K562 (cell line): Measurements from ENCODE around the gene CHD2. TPM values are rescaled to one million over a fixed set of nuclear protein-coding genes. Genes with fewer than 3 reads are reported as not detected.

ENCODE experiments used
- ATAC-seq: fragments of 200-7000 bp; cut with Tn5 transposase; 3 replicates; pipeline ENCODE4 v1.9.1; 2020; ENCODE audit warnings: moderate library complexity
- BruUV-seq: library from RNA; stranded (reverse); fragments of 400-500 nt; replicated peaks from 2 replicates; lab custom pipeline; 2021; lab: Mats Ljungman, UMichigan
- CTCF ChIA-PET: fragments of 300-600 bp; formaldehyde crosslinking; extraction: SDS; loops from one replicate; lab custom pipeline; 2021; ENCODE audit warnings: low intra/inter-chr PET ratio; lab: Yijun Ruan, JAX
- POLR2A ChIA-PET: fragments of 300-600, 350-650 bp; sonication (Branson Sonifier 250); formaldehyde crosslinking; extraction: SDS; loops from one replicate; lab custom pipeline; 2021; ENCODE audit warnings: antibody characterized with exemption, inconsistent platforms; lab: Yijun Ruan, JAX
- DNase-seq, 4 experiments: peaks; one replicate each; pipeline versions ENCODE4 v3.0.0 to v3.0.0-alpha.2; 2011 to 2018; ENCODE audit warnings: low spot score in 3 of 4, mixed read lengths in 3 of 4; ENCODE audit errors: extremely low read depth in 1 of 4
- FAIRE-seq: peaks from 2 replicates; lab custom pipeline; 2011; peaks lifted over from hg19 to GRCh38; lab: Jason Lieb, UNC
- H2AFZ ChIP-seq: 2 replicates; pipeline ENCODE4 v1.6.0; 2011; ENCODE audit warnings: low read depth, low read length, control low read depth, inconsistent platforms
- H3K27ac ChIP-seq: fragments of 200-600 bp; 3 replicates; pipeline ENCODE4 v1.8.0; 2011; ENCODE audit warnings: low read depth, mild to moderate bottlenecking, control low read depth, inconsistent platforms, low read length, moderate library complexity, mixed read lengths; ENCODE audit errors: extremely low read depth
- H3K27me3 ChIP-seq, 2 experiments: fragments of 300-600 bp in 1 of 2; 2 replicates in 1 of 2; 3 replicates in 1 of 2; pipeline versions ENCODE4 v1.6.0 to v1.8.0; 2011; ENCODE audit warnings: inconsistent platforms in 2 of 2, low read length in 2 of 2, mild to moderate bottlenecking in 1 of 2, mixed read lengths in 1 of 2, moderate library complexity in 1 of 2; ENCODE audit not compliant: control insufficient read depth in 2 of 2, insufficient read depth in 2 of 2
- H3K36me3 ChIP-seq: fragments of 300-600 bp; 3 replicates; pipeline ENCODE4 v1.8.0; 2011; ENCODE audit warnings: mild to moderate bottlenecking, low read length, inconsistent platforms; ENCODE audit not compliant: control insufficient read depth, insufficient read depth
- H3K4me1 ChIP-seq, 2 experiments: fragments of 200-600 bp in 1 of 2; replicated peaks in 1 of 2; 2 replicates in 1 of 2; 3 replicates in 1 of 2; pipeline versions ENCODE4 v1.5.1 to v1.8.0; 2011; ENCODE audit warnings: inconsistent platforms in 2 of 2, low read length in 2 of 2, mild to moderate bottlenecking in 1 of 2, mixed read lengths in 1 of 2, moderate library complexity in 1 of 2; ENCODE audit not compliant: control insufficient read depth in 2 of 2, insufficient read depth in 2 of 2
- H3K4me2 ChIP-seq: 2 replicates; pipeline ENCODE4 v1.6.1; 2011; ENCODE audit warnings: low read length, control low read depth, inconsistent platforms, mixed read lengths; ENCODE audit not compliant: insufficient read depth
- H3K4me3 ChIP-seq: fragments of 200-600 bp; sonication (generic), shearing (Covaris generic); 2 replicates; pipeline ENCODE4 v1.5.1; 2016; ENCODE audit warnings: control low read depth, inconsistent platforms
- H3K79me2 ChIP-seq: fragments of 200-600 bp; 3 replicates; pipeline ENCODE4 v1.8.0; 2011; ENCODE audit warnings: low read length, inconsistent platforms; ENCODE audit not compliant: control insufficient read depth, insufficient read depth
- H3K9ac ChIP-seq, 2 experiments: 2 replicates each; pipeline versions ENCODE4 v1.6.0 to v1.6.1; 2011; ENCODE audit warnings: low read depth in 2 of 2, low read length in 2 of 2, control low read depth in 1 of 2, inconsistent platforms in 1 of 2, mild to moderate bottlenecking in 1 of 2, mixed read lengths in 1 of 2; ENCODE audit not compliant: insufficient read depth in 1 of 2
- H3K9me1 ChIP-seq: one replicate; pipeline ENCODE4 v1.6.0; 2011; ENCODE audit warnings: inconsistent platforms, mild to moderate bottlenecking, low read length, moderate library complexity; ENCODE audit not compliant: control insufficient read depth, insufficient read depth
- H3K9me3 ChIP-seq: replicated peaks from 2 replicates; pipeline ENCODE4 v1.5.1; 2011; ENCODE audit warnings: low read depth, low read length, inconsistent platforms; ENCODE audit not compliant: control insufficient read depth, insufficient read depth
- H4K20me1 ChIP-seq: replicated peaks from 2 replicates; pipeline ENCODE4 v1.6.1; 2011; ENCODE audit warnings: low read length, inconsistent platforms, mixed read lengths; ENCODE audit not compliant: control insufficient read depth, insufficient read depth
- EP300 ChIP-seq: IDR thresholded peaks from 2 replicates; pipeline ENCODE4 v1.6.1; 2012; ENCODE audit warnings: low read length, improper control_type of control experiment
- IRF1 ChIP-seq: sonication (generic); formaldehyde crosslinking; IDR thresholded peaks from 2 replicates; pipeline ENCODE4 v1.8.0; 2022; ENCODE audit warnings: missing genetic modification reagents, mild to moderate bottlenecking, borderline replicate concordance
- NCOA4 ChIP-seq: fragments of 450-650 bp; IDR thresholded peaks from 2 replicates; pipeline ENCODE4 v1.6.1; 2018; ENCODE audit warnings: mild to moderate bottlenecking; ENCODE audit not compliant: partially characterized antibody
- RREB1 ChIP-seq: fragments of 250-450 bp; sonication (Bioruptor Pico); IDR thresholded peaks from 2 replicates; pipeline ENCODE4 v1.4.0; 2020
- RUNX1 ChIP-seq: sonication (generic); IDR thresholded peaks from 2 replicates; pipeline ENCODE4 v1.6.1; 2016; ENCODE audit warnings: antibody characterized with exemption, low read depth
- SNAPC5 ChIP-seq: fragments of 250-450 bp; sonication (Bioruptor Pico); IDR thresholded peaks from 2 replicates; pipeline ENCODE4 v1.8.0; 2021; ENCODE audit warnings: moderate library complexity, mild to moderate bottlenecking, inconsistent platforms
- ZFX ChIP-seq: sonication (generic); formaldehyde crosslinking; IDR thresholded peaks from 2 replicates; pipeline ENCODE4 v1.8.0; 2022; ENCODE audit warnings: mild to moderate bottlenecking, missing genetic modification reagents, moderate library complexity
- ZNF224 ChIP-seq: sonication (generic); formaldehyde crosslinking; IDR thresholded peaks from 2 replicates; pipeline ENCODE4 v1.8.0; 2022; ENCODE audit warnings: mild to moderate bottlenecking, missing genetic modification reagents
- ZNF282 ChIP-seq: sonication (generic); formaldehyde crosslinking; IDR thresholded peaks from 2 replicates; pipeline ENCODE4 v1.8.1; 2023; ENCODE audit warnings: missing genetic modification reagents
- ZNF408 ChIP-seq: fragments of 250-450 bp; sonication (Bioruptor Pico); IDR thresholded peaks from 2 replicates; pipeline ENCODE4 v1.4.0; 2020; ENCODE audit warnings: low read depth, mild to moderate bottlenecking, moderate library complexity
- ZNF655 ChIP-seq: fragments of 250-450 bp; sonication (Bioruptor Pico); IDR thresholded peaks from 2 replicates; pipeline ENCODE4 v1.5.0; 2021
- WGBS: fragments of 100-300 bp; shearing (Covaris generic); methylation state at CpG from one replicate; pipeline ENCODE4 v1.1.6; 2016; ENCODE audit warnings: low coverage, mixed read lengths; ENCODE audit not compliant: insufficient coverage; ENCODE audit errors: missing lambda C conversion rate; 5-methylcytosine and 5-hydroxymethylcytosine counted together
- in situ Hi-C: fragments of 300-500 bp; cut with MboI; formaldehyde crosslinking; loops from 4 replicates; pipeline ENCODE4 v1.15.0; 2018; ENCODE audit warnings: inconsistent platforms, mixed read lengths
- intact Hi-C: fragments of 100-400 bp; cut with micrococcal nuclease; formaldehyde crosslinking; loops from 2 replicates; pipeline ENCODE4 v1.14.2; 2022
- polyA plus RNA-seq, 8 experiments: library from polyadenylated mRNA; depleted of rRNA in 4 of 8; stranded (reverse) in 5 of 8; unstranded in 3 of 8; fragments of >200 nt; fragmentation: Nextera tagmentation in 2 of 8; fragmentation: Illumina TruSeq in 1 of 8; extraction: Ambion mirVana in 2 of 8; extraction: Trizol in 1 of 8; gene quantifications; 2 replicates each; pipeline versions ENCODE4 v1.2.1 to v1.2.3, GENCODE V29; 2011 to 2014; ENCODE audit warnings: inconsistent platforms in 1 of 8, missing spikeins in 1 of 8
- total RNA-seq, 7 experiments: library from RNA; depleted of rRNA in 6 of 7; stranded (reverse); fragments of >200 nt in 6 of 7; fragmentation: Illumina TruSeq in 2 of 7; extraction: Trizol in 2 of 7; gene quantifications; 2 replicates each; pipeline versions ENCODE4 v1.2.1 to v1.2.3, GENCODE V29; 2011 to 2021; ENCODE audit warnings: low replicate concordance in 1 of 7

The CHD2 gene
- total and polyA plus RNA-seq, 9 of the 15 experiments (the other 6 are each of a cell fraction or from before 2014, with no cell fraction given): 38.9 to 70.8 (median 56.2) TPM

GRCh38 chr15:92901995-92902394 is 1.9 kb downstream of the CHD2 start (continued):
- TF ChIP-seq RUNX1 (no peak), ZNF282 (no peak), ZNF408 (CRISPR knock-in tag) (no peak)

GRCh38 chr15:92902737-92903593 is 2.8 kb downstream of the CHD2 start:
- Histone ChIP-seq H3K4me3 (peak overlapping the region; percentile 76), H3K79me2 (peaks cover 99% of the 10 kb centered on the region), H3K9me3 (no peaks in the 10 kb centered on the region), H3K27ac (peak overlapping the region; percentile 99), H3K9me1 (no peaks in the 10 kb centered on the region), H3K9ac (peak overlapping the region in 1 of 2 experiments; percentile 98; a peak in 3 of 4 replicates), H3K27me3 (no peaks in the 10 kb centered on the region), H3K4me2 (peak overlapping the region; percentile 86), H3K36me3 (peaks cover 52% of the 10 kb centered on the region; the same call in 2 of the 3 replicates), H3K4me1 (peaks cover 0 to 13% of the 10 kb centered on the region in 2 experiments; a peak in 2 of 5 replicates), H2AFZ (no peak overlapping the region), H4K20me1 (no peaks in the 10 kb centered on the region; the same call in 1 of the 2 replicates)
- 2% methylated on average over 4 of the region's 4 CpGs for WGBS
- ChIA-PET POLR2A (interaction anchor here (0.9 to 8.9 kb wide), 9 partner anchors 10 to 99 kb away, joined by 3 to 109 read pairs (median 4); no protein-coding TSS in a partner anchor), CTCF (no interaction called here)
- DNase-seq (no peak), ATAC-seq (no peak), FAIRE-seq (no peak)
- intact Hi-C loops (no loop called here), in situ Hi-C loops (no loop called here)
- no TSS peak for BruUV-seq
- no peak for TF ChIP-seq ZNF655 (CRISPR knock-in tag)
- no peak for TF ChIP-seq RREB1
- no peak for TF ChIP-seq ZFX (CRISPR knock-in tag)
- TF ChIP-seq SNAPC5 (CRISPR knock-in tag): no peak
- TF ChIP-seq NCOA4: no peak
- no peak for TF ChIP-seq IRF1 (CRISPR knock-in tag)
- no peak for TF ChIP-seq ZNF224 (CRISPR knock-in tag)
- TF ChIP-seq EP300: no peak
